ENCODE measurements around the gene TAPBP. TPM values are rescaled to one million over a fixed set of nuclear protein-coding genes. Genes with fewer than 3 reads are reported as not detected.

Gene TAPBP
- total RNA-seq, 1 experiment from 2014 or later = 28.2 TPM

DNA sequence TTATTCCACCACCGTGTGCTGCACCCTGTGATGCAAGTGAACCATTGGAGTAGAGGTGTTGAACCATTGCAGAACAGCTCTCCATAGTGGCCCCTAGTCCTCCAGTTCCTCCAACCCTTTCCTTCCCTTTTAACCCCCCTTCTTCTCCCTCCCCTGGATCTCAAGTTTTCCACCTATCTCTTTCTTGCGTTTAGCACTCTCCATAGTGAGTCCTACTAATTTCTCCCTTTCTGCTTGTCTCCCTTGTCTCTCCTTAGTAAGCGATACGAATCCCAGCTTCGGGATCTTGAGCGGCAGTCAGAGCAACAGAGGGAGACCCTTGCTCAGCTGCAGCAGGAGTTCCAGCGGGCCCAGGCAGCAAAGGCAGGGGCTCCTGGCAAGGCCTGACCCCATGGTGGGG is 23.4 kb downstream of the TAPBP start:
- no peaks in the 10 kb centered on the region for H3K27me3 ChIP-seq (ENCODE audit: insufficient read depth, low read length)
- no peak overlapping the region for H3K56ac ChIP-seq (ENCODE audit: insufficient read length, low read depth, low read length)
- no CpG with 5 or more reads among the region's 7 CpGs for WGBS (ENCODE audit: extremely low coverage, insufficient read length, low lambda C conversion rate)
- no peak overlapping the region for H3K23ac ChIP-seq (ENCODE audit: insufficient read length, low read depth, low read length)
- H2AFZ ChIP-seq (ENCODE audit: low read length) = no peak overlapping the region
- H2BK120ac ChIP-seq (ENCODE audit: low read depth, low read length, poor library complexity, severe bottlenecking) = no peak overlapping the region
- peak overlapping the region in 2 of 3 experiments; percentile 52 to 97; a peak in 2 of 7 replicates for H3K27ac Mint-ChIP-seq
- H2BK15ac ChIP-seq (ENCODE audit: low read depth, low read length) = no peak overlapping the region
- no peaks in the 10 kb centered on the region; the same call in 1 of the 2 replicates for H3K4me1 ChIP-seq (ENCODE audit: insufficient read depth, low read length)
- H3T11ph ChIP-seq (ENCODE audit: low read length) = no peak overlapping the region
- peaks cover 7 to 20% of the 10 kb centered on the region in 2 experiments for H3K4me1 Mint-ChIP-seq
- peaks cover 12% of the 10 kb centered on the region for H3K23me2 ChIP-seq (ENCODE audit: insufficient read length, low read depth, low read length, poor library complexity, severe bottlenecking)
- no peak overlapping the region for H2BK5ac ChIP-seq (ENCODE audit: insufficient read length, low read length)
- no peak overlapping the region for H4K5ac ChIP-seq (ENCODE audit: insufficient read length, low read depth, low read length)
- H4K20me1 ChIP-seq (ENCODE audit: control insufficient read depth, insufficient read depth, insufficient read length) = no peaks in the 10 kb centered on the region
- DNase-seq = no peak
- TF ChIP-seq, protein P1, sequence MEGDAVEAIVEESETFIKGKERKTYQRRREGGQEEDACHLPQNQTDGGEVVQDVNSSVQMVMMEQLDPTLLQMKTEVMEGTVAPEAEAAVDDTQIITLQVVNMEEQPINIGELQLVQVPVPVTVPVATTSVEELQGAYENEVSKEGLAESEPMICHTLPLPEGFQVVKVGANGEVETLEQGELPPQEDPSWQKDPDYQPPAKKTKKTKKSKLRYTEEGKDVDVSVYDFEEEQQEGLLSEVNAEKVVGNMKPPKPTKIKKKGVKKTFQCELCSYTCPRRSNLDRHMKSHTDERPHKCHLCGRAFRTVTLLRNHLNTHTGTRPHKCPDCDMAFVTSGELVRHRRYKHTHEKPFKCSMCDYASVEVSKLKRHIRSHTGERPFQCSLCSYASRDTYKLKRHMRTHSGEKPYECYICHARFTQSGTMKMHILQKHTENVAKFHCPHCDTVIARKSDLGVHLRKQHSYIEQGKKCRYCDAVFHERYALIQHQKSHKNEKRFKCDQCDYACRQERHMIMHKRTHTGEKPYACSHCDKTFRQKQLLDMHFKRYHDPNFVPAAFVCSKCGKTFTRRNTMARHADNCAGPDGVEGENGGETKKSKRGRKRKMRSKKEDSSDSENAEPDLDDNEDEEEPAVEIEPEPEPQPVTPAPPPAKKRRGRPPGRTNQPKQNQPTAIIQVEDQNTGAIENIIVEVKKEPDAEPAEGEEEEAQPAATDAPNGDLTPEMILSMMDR (conservative IDR thresholded peaks at IDR 0.05) = no peak
- H2BK12ac ChIP-seq (ENCODE audit: insufficient read length, low read depth, low read length) = no peak overlapping the region
- no peaks in the 10 kb centered on the region for H3K9me3 ChIP-seq (ENCODE audit: control insufficient read depth, low read depth, low read length)
- peak overlapping the region; percentile 74 for H3K4me2 ChIP-seq (ENCODE audit: insufficient read depth, insufficient read length, low read length)
- no peaks in the 10 kb centered on the region for H3K9me3 Mint-ChIP-seq
- no peak overlapping the region for H3K9ac ChIP-seq (ENCODE audit: extremely low read depth, insufficient read length, low read length)
- H3K79me1 ChIP-seq (ENCODE audit: insufficient read depth, low read depth, low read length, poor library complexity, severe bottlenecking) = peaks cover 8% of the 10 kb centered on the region
- peaks cover 29 to 74% (median 54%) of the 10 kb centered on the region in 3 experiments for H3K36me3 Mint-ChIP-seq (ENCODE audit: insufficient read depth in 1 of 3, low read depth in 3 of 3)
- no peak overlapping the region for H4K8ac ChIP-seq (replicated peaks; ENCODE audit: insufficient read length, low read depth, low read length)
- H3K79me2 ChIP-seq (ENCODE audit: insufficient read depth, low read length) = peaks cover 7% of the 10 kb centered on the region; the same call in 1 of the 2 replicates
- no peak overlapping the region for H3K18ac ChIP-seq (ENCODE audit: insufficient read length, low read depth, low read length)
- no peak overlapping the region for H2AK5ac ChIP-seq (ENCODE audit: insufficient read length, low read length)
- no peak overlapping the region for H2BK20ac ChIP-seq (ENCODE audit: low read depth, low read length, poor library complexity, severe bottlenecking)
- H3K27me3 Mint-ChIP-seq (ENCODE audit: low read depth) = no peaks in the 10 kb centered on the region; the same call in 1 of the 2 replicates
- peak overlapping the region; percentile 99 to 100 for H3K4me3 Mint-ChIP-seq
- H4K91ac ChIP-seq (ENCODE audit: insufficient read length, low read depth, low read length) = no peak overlapping the region
- no peak overlapping the region for H3K27ac ChIP-seq (ENCODE audit: insufficient read length, low read depth, low read length)
- H3K14ac ChIP-seq (ENCODE audit: insufficient read depth, low read length) = no peak overlapping the region
- no peak overlapping the region for H3K4ac ChIP-seq (ENCODE audit: low read depth, low read length)

Data from H9 (cell line).